Measurements from ENCODE around the gene SNAI3. TPM values are rescaled to one million over a fixed set of nuclear protein-coding genes. Genes with fewer than 3 reads are reported as not detected.

SNAI3 gene
- total RNA-seq, 4 donors from 2014 or later = 1.2 to 2.2 (median 1.6) TPM

- Histone ChIP-seq H3K27ac (no peak overlapping the region), H3K36me3 (peaks cover 0 to 46% of the 10 kb centered on the region in 2 donors), H3K9me3 (no peaks in the 10 kb centered on the region), H3K27me3 (peaks cover 0 to 5% (median 4%) of the 10 kb centered on the region in 3 donors), H3K4me3 (no peak overlapping the region), H3K4me1 (no peaks in the 10 kb centered on the region)
- TF ChIP-seq CTCF (IDR thresholded peaks at IDR 0.05 in 4 of 5, conservative IDR thresholded peaks at IDR 0.05 in 1 of 5) (no peak), POLR2A (IDR thresholded peaks at IDR 0.05) (no peak)
- intact Hi-C loops (cut with DNase I; ENCODE audit: low total_unique reads) (no loop called here), in situ Hi-C loops (cut with MboI; ENCODE audit: low sequenced_read_pairs in 4 of 4) (no loop called here)
- no peak for ATAC-seq
- no peak for DNase-seq
These were observed 53.7 kb downstream of the SNAI3 start for GRCh38 chr16:88632587-88632930.

GRCh38 chr16:88631920-88632586 lies 54.3 kb downstream of the SNAI3 start:
- no peak for TF ChIP-seq CTCF (IDR thresholded peaks at IDR 0.05 in 4 of 5, conservative IDR thresholded peaks at IDR 0.05 in 1 of 5)
- TF ChIP-seq POLR2A (IDR thresholded peaks at IDR 0.05) = no peak
- Histone ChIP-seq H3K36me3 (peaks cover 0 to 47% of the 10 kb centered on the region in 2 donors), H3K27me3 (peaks cover 0 to 4% (median under 1%) of the 10 kb centered on the region in 3 donors)

GRCh38 chr16:88631384-88631783 lies 54.9 kb downstream of the SNAI3 start:
- in situ Hi-C loops (cut with MboI; ENCODE audit: low sequenced_read_pairs in 4 of 4) = no loop called here
- H3K9me3 ChIP-seq = no peaks in the 10 kb centered on the region
- intact Hi-C loops (cut with DNase I; ENCODE audit: low total_unique reads) = no loop called here
- H3K27me3 ChIP-seq = no peaks in the 10 kb centered on the region
- H3K36me3 ChIP-seq = peaks cover 0 to 47% of the 10 kb centered on the region in 2 donors
- DNase-seq (no peak), ATAC-seq (no peak)
- no peaks in the 10 kb centered on the region for H3K4me1 ChIP-seq
- no peak overlapping the region for H3K4me3 ChIP-seq
- H3K27ac ChIP-seq = peak overlapping the region in 1 of 4 donors; percentile 31
- TF ChIP-seq POLR2A (IDR thresholded peaks at IDR 0.05) (no peak), CTCF (IDR thresholded peaks at IDR 0.05 in 4 of 5, conservative IDR thresholded peaks at IDR 0.05 in 1 of 5) (no peak)

More at GRCh38 chr16:88631920-88632586, 54.3 kb downstream of the SNAI3 start:
- no peaks in the 10 kb centered on the region for H3K9me3 ChIP-seq
- no peaks in the 10 kb centered on the region for H3K4me1 ChIP-seq
- intact Hi-C loops (cut with DNase I; ENCODE audit: low total_unique reads) = no loop called here
- in situ Hi-C loops (cut with MboI; ENCODE audit: low sequenced_read_pairs in 4 of 4) = no loop called here
- H3K27ac ChIP-seq = no peak overlapping the region
- no peak overlapping the region for H3K4me3 ChIP-seq
- DNase-seq (no peak), ATAC-seq (no peak)

- Histone ChIP-seq H3K36me3 (peaks cover 0 to 47% of the 10 kb centered on the region in 2 donors), H3K9me3 (no peaks in the 10 kb centered on the region), H3K27me3 (no peaks in the 10 kb centered on the region), H3K27ac (peak overlapping the region in 2 of 4 donors; percentile 15 to 31), H3K4me1 (no peaks in the 10 kb centered on the region), H3K4me3 (no peak overlapping the region)
- in situ Hi-C loops (cut with MboI; ENCODE audit: low sequenced_read_pairs in 4 of 4) (no loop called here), intact Hi-C loops (cut with DNase I; ENCODE audit: low total_unique reads) (no loop called here)
- TF ChIP-seq CTCF (IDR thresholded peaks at IDR 0.05 in 4 of 5, conservative IDR thresholded peaks at IDR 0.05 in 1 of 5) (no peak), POLR2A (IDR thresholded peaks at IDR 0.05) (no peak)
- DNase-seq = no peak
- ATAC-seq = no peak
These were observed 55.4 kb downstream of the SNAI3 start for GRCh38 chr16:88630941-88631340.

- H3K4me1 ChIP-seq = no peaks in the 10 kb centered on the region
- H3K27ac ChIP-seq = no peak overlapping the region
- TF ChIP-seq POLR2A (IDR thresholded peaks at IDR 0.05) (no peak), CTCF (IDR thresholded peaks at IDR 0.05 in 4 of 5, conservative IDR thresholded peaks at IDR 0.05 in 1 of 5) (no peak)
- no peaks in the 10 kb centered on the region for H3K27me3 ChIP-seq
- intact Hi-C loops (cut with DNase I; ENCODE audit: low total_unique reads) (no loop called here), in situ Hi-C loops (cut with MboI; ENCODE audit: low sequenced_read_pairs in 4 of 4) (no loop called here)
- no peak overlapping the region for H3K4me3 ChIP-seq
- DNase-seq (no peak), ATAC-seq (no peak)
- no peaks in the 10 kb centered on the region for H3K9me3 ChIP-seq
- peaks cover 0 to 47% of the 10 kb centered on the region in 2 donors for H3K36me3 ChIP-seq
These were observed 55.9 kb downstream of the SNAI3 start for GRCh38 chr16:88630433-88630832.

Data from gastrocnemius medialis (tissue), 4 donors.